SH-SY5Y (cell line): ENCODE data around the gene PIN4.

ENCODE experiments used
- GATA2 ChIP-seq: IDR thresholded peaks from 2 replicates; pipeline ENCODE4 v1.6.1; 2011; ENCODE audit warnings: mild to moderate bottlenecking, low read depth, low read length
- GATA3 ChIP-seq: IDR thresholded peaks from 2 replicates; pipeline ENCODE4 v1.6.1; 2011; ENCODE audit warnings: low read depth, mild to moderate bottlenecking, low read length, moderate library complexity

DNA sequence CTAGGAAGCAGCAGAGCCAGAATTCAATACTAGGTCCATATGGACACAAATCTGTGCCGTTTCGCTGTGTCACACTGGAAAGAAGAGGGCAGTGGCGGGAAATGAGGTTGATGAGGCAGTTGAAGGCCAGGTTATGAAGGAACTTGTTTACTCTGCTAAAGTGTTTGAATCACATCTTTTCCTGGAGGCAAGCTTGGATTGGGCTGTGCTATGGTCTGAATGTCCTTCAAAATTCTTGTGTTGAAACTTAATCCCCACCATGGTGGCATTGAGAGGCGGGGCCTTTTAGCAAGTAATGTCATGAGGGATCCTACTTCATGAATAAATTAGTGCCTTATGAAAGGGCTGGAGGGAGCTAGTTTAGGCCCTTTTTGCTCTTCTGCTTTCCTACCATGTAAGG, 59.4 kb downstream of the PIN4 start:
- no peak for TF ChIP-seq GATA3
- no peak for TF ChIP-seq GATA2
